H1 (cell line): ENCODE results near the gene WDR6. TPM values are rescaled to one million over a fixed set of nuclear protein-coding genes. Genes with fewer than 3 reads are reported as not detected.

Experiments
- FOSL1 ChIP-seq: IDR thresholded peaks from 2 replicates; pipeline ENCODE4 v1.6.1; 2011; ENCODE audit warnings: mild to moderate bottlenecking, low read depth, low read length, moderate library complexity; ENCODE audit not compliant: insufficient read depth
- GTF2F1 ChIP-seq: IDR thresholded peaks from 2 replicates; pipeline ENCODE4 v1.6.1; 2012; ENCODE audit warnings: low read depth, low read length, improper control_type of control experiment, borderline replicate concordance
- HDAC2 ChIP-seq, 2 experiments: fragments of 300-600 bp in 1 of 2; sonication (generic) in 1 of 2; IDR thresholded peaks; 2 replicates each; pipeline ENCODE4 v1.6.1; 2011 to 2012; ENCODE audit warnings: low read depth in 2 of 2, low read length in 2 of 2, mild to moderate bottlenecking in 2 of 2, moderate library complexity in 2 of 2, borderline replicate concordance in 1 of 2, inconsistent platforms in 1 of 2
- RAD21 ChIP-seq, 2 experiments: IDR thresholded peaks in 1 of 2; conservative IDR thresholded peaks in 1 of 2; 2 replicates each; pipeline ENCODE4 v1.6.1; 2011; ENCODE audit warnings: low read depth in 2 of 2, low read length in 2 of 2, improper control_type of control experiment in 1 of 2, inconsistent platforms in 1 of 2, mild to moderate bottlenecking in 1 of 2, moderate library complexity in 1 of 2
- SP2 ChIP-seq: IDR thresholded peaks from 2 replicates; pipeline ENCODE4 v1.6.1; 2012; ENCODE audit warnings: mild to moderate bottlenecking, low read length, inconsistent platforms
- TBP ChIP-seq: IDR thresholded peaks from 2 replicates; pipeline ENCODE4 v1.6.1; 2011; ENCODE audit warnings: low read depth, low read length, improper control_type of control experiment
- polyA plus RNA-seq, 7 experiments: library from polyadenylated mRNA; depleted of rRNA in 3 of 7; stranded (reverse) in 5 of 7; unstranded in 2 of 7; fragments of >200 nt in 5 of 7; fragments of 200-250 nt in 2 of 7; gene quantifications; 1 replicate in 5 of 7; 2 replicates in 1 of 7; 4 replicates in 1 of 7; pipeline versions ENCODE4 v1.2.1 to v1.2.3, GENCODE V29; 2011 to 2013; ENCODE audit warnings: missing spikeins in 2 of 7, mixed read lengths in 2 of 7
- total RNA-seq: library from RNA; stranded (reverse); fragmentation: NEBNext Ultra II Directional; extraction: Animal tissue kit (Norgen Biotek cat#: 25700); gene quantifications from 2 replicates; pipeline ENCODE4 v1.2.1, GENCODE V29; 2021

The WDR6 gene
- total and polyA plus RNA-seq, 2 of the 8 experiments (the other 6 are each of a cell fraction or from before 2014, with no cell fraction given): 180 to 257 TPM

DNA sequence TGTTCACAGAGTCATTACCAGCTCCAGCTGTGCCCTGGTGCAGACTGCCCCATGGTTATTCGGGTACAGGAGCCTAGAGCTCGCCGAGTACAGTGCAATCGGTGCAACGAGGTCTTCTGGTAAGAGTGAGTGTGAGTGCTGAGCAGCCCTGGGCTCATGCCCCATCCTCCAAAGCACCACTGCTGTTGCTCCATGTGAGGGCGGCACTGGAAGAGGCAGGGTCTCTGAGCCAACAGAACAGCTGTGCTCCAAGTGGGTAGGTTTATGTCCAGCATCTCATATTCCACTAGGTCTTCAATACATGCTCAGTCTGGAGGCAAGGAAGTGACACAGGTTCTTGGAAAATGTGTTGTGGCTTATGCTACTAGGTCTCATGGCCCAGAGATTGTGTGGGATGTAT lies 36.6 kb upstream of the WDR6 start (continued):
- TF ChIP-seq HDAC2 (IDR thresholded peaks at IDR 0.05; ENCODE audit: borderline replicate concordance in 1 of 2, low read depth in 2 of 2, low read length in 2 of 2) (no peak), GTF2F1 (no peak), RAD21 (IDR thresholded peaks at IDR 0.05 in 1 of 2, conservative IDR thresholded peaks at IDR 0.05 in 1 of 2; ENCODE audit: low read depth in 2 of 2, low read length in 2 of 2) (no peak), SP2 (no peak), TBP (no peak), FOSL1 (no peak)
